ENCODE data around the gene SH3BP1. TPM values are rescaled to one million over a fixed set of nuclear protein-coding genes. Genes with fewer than 3 reads are reported as not detected.

Gene SH3BP1
- total and polyA plus RNA-seq, 2 of the 8 experiments (the other 6 are each of a cell fraction or from before 2014, with no cell fraction given): 23.9 to 40.3 TPM

GRCh38 chr22:37674248-37674647 is 34.8 kb downstream of the SH3BP1 start:
- ChIA-PET POLR2A (ENCODE audit: partially characterized antibody) (interaction anchor here (0.5 to 1.6 kb wide), 3 partner anchors 11 to 130 kb away, joined by 3 read pairs; a partner anchor contains a TSS), CTCF (ENCODE audit: partially characterized antibody) (interaction anchor here (0.8 to 16.3 kb wide), 6 partner anchors 12 to 57 kb away, joined by 3 to 261 read pairs (median 4); partner anchors contain the start of genes SH3BP1 and TRIOBP)
- peaks cover 0 to 2% of the 10 kb centered on the region in 2 experiments for H4K20me1 ChIP-seq (replicated peaks in 1 of 2; ENCODE audit: control insufficient read depth in 1 of 2, insufficient read depth in 2 of 2, low read length in 2 of 2)
- no peak overlapping the region for H4K5ac ChIP-seq (ENCODE audit: insufficient read length, low read depth, low read length)
- H3K23ac ChIP-seq (ENCODE audit: insufficient read length): no peak overlapping the region
- H2AFZ ChIP-seq (ENCODE audit: low read length): no peak overlapping the region
- H4K8ac ChIP-seq (ENCODE audit: extremely low read depth, insufficient read depth, low read length): no peak overlapping the region
- peaks cover 2% of the 10 kb centered on the region; the same call in 1 of the 2 replicates for H3K23me2 ChIP-seq (ENCODE audit: low read depth, low read length)
- peaks cover 0 to 2% (median 0%) of the 10 kb centered on the region in 4 experiments; a peak in 1 of 7 replicates for H3K27me3 ChIP-seq (replicated peaks in 1 of 4; ENCODE audit: control insufficient read depth in 3 of 4, extremely low read depth in 1 of 4, insufficient read depth in 3 of 4, low read length in 3 of 4)
- H3K9ac ChIP-seq (replicated peaks in 1 of 4; ENCODE audit: extremely low read depth in 1 of 4, low read depth in 3 of 4, low read length in 3 of 4): no peak overlapping the region
- H3K4ac ChIP-seq (replicated peaks; ENCODE audit: insufficient read length, low read depth, low read length): no peak overlapping the region
- H3K4me1 ChIP-seq (replicated peaks in 1 of 4; ENCODE audit: control insufficient read depth in 3 of 4, insufficient read depth in 4 of 4, low read length in 3 of 4): peaks cover 0 to 19% (median 13%) of the 10 kb centered on the region in 4 experiments; a peak in 6 of 7 replicates
- H2BK120ac ChIP-seq (replicated peaks; ENCODE audit: low read depth, low read length): no peak overlapping the region
- H3K18ac ChIP-seq (ENCODE audit: extremely low read depth, low read length): no peak overlapping the region
- no peak overlapping the region for H3K14ac ChIP-seq (ENCODE audit: insufficient read length)
- peak overlapping the region; percentile 24; the same call in 1 of the 2 replicates for H2AK5ac ChIP-seq (ENCODE audit: low read depth, low read length)
- no peaks in the 10 kb centered on the region for H3K36me3 ChIP-seq (ENCODE audit: control insufficient read depth in 2 of 4, insufficient read depth in 4 of 4, low read length in 3 of 4)
- no peak overlapping the region for H4K91ac ChIP-seq (replicated peaks; ENCODE audit: insufficient read length, low read length)
- H2BK5ac ChIP-seq (ENCODE audit: low read depth, low read length): no peak overlapping the region
- WGBS, 2 experiments (ENCODE audit: extremely low coverage in 1 of 2, insufficient coverage in 1 of 2, insufficient read length in 1 of 2, insufficient replicate concordance in 2 of 2, low coverage in 1 of 2, low lambda C conversion rate in 2 of 2, missing lambda C conversion rate in 1 of 2): 88% methylated on average over 12 of the region's 12 CpGs; no CpG with 5 or more reads in 1 of the 2 experiments
- no peaks in the 10 kb centered on the region for H3K9me3 ChIP-seq (ENCODE audit: insufficient read depth in 2 of 2, low read depth in 1 of 2, low read length in 1 of 2)
- H3K4me3 ChIP-seq (ENCODE audit: extremely low read depth in 1 of 4, insufficient read depth in 2 of 4, low read depth in 3 of 4, low read length in 4 of 4): no peak overlapping the region
- FAIRE-seq (no peak), DNase-seq (ENCODE audit: low read depth in 1 of 2, low spot score in 2 of 2) (no peak)
- no peak overlapping the region for H3K4me2 ChIP-seq (ENCODE audit: insufficient read depth in 1 of 2, low read depth in 2 of 2, low read length in 2 of 2)
- 0 out of 4 replicates have a peak, but pooled peaks cover 0 to 2% of the 10 kb centered on the region in 2 experiments for H3K79me2 ChIP-seq (ENCODE audit: control insufficient read depth in 1 of 2, insufficient read depth in 2 of 2, low read length in 2 of 2)
- H2BK20ac ChIP-seq (ENCODE audit: low read length): no peak overlapping the region
- no peak overlapping the region for H3K27ac ChIP-seq (ENCODE audit: low read depth, low read length)
- no peak overlapping the region for H2BK15ac ChIP-seq (ENCODE audit: low read length)
- H3K56ac ChIP-seq (replicated peaks; ENCODE audit: insufficient read length, low read depth, low read length): no peak overlapping the region
- H3K79me1 ChIP-seq (ENCODE audit: low read depth, low read length): no peaks in the 10 kb centered on the region
- H2BK12ac ChIP-seq (ENCODE audit: low read depth, low read length): 0 out of 2 replicates have a peak overlapping the region, but pooled peaks have one; percentile 27
- no peak for TF ChIP-seq CEBPB (IDR thresholded peaks at IDR 0.05; ENCODE audit: low read depth, low read length)
- TF ChIP-seq JUND (IDR thresholded peaks at IDR 0.05; ENCODE audit: low read length): no peak
- TF ChIP-seq GTF2F1 (IDR thresholded peaks at IDR 0.05; ENCODE audit: borderline replicate concordance, low read depth, low read length): no peak
- TF ChIP-seq MAX (IDR thresholded peaks at IDR 0.05): no peak
- TF ChIP-seq CBX5 (IDR thresholded peaks at IDR 0.05; ENCODE audit: low read depth, low read length): no peak
- no peak for TF ChIP-seq E2F6 (IDR thresholded peaks at IDR 0.05)
- TF ChIP-seq SAP30 (IDR thresholded peaks at IDR 0.05; ENCODE audit: insufficient read depth, insufficient replicate concordance, low read length): no peak
- TF ChIP-seq EZH2 (IDR thresholded peaks at IDR 0.05; ENCODE audit: low read depth, low read length, severe bottlenecking): no peak
- no peak for TF ChIP-seq HDAC2 (IDR thresholded peaks at IDR 0.05; ENCODE audit: borderline replicate concordance in 1 of 2, low read depth in 2 of 2, low read length in 2 of 2)
- TF ChIP-seq SIRT6 (IDR thresholded peaks at IDR 0.05; ENCODE audit: low read length): no peak

All from H1 (cell line).